Measurements from ENCODE around the gene KRTAP9-9.
"Not testable (repeated sequence)": the region's sequence is repeated elsewhere in the genome, so short reads cannot be mapped to it uniquely, and the experiment has no call there.

KRTAP9-9 gene

DNA sequence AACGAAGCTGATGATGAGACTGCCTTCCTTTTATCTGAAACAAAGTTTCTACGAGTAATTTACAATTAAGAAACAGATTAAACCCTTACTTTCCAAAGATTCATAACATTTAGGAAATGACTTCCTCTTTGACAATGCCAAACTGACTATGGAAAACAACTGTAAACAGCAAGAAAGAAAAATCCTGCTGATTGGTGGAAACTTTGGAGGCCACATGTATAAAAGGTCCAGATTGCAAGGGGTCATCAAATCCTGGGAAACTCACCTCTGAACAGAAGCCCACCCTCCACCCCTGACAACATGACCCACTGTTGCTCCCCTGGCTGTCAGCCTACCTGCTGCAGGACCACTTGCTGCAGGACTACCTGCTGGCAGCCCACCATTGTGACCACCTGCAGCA, 9.9 kb downstream of the KRTAP9-9 start, which contains the start of gene KRTAP9-6:
Gene KRTAP9-6, plus strand, starts transcription at position 301 of the 400 bp plus-strand sequence. Its CDS starts 0 bp downstream, at position 301.
- Histone ChIP-seq H3K23ac (ENCODE audit: low read depth, low read length, poor library complexity) (no peak within 1 kb of the TSS), H2AK5ac (ENCODE audit: low read depth, low read length) (no peak within 1 kb of the TSS)
- no CpG with 5 or more reads among the region's 2 CpGs for WGBS, 2 donors (ENCODE audit: extremely low coverage in 2 of 2, insufficient read length in 2 of 2, insufficient replicate concordance in 1 of 2)

DNA sequence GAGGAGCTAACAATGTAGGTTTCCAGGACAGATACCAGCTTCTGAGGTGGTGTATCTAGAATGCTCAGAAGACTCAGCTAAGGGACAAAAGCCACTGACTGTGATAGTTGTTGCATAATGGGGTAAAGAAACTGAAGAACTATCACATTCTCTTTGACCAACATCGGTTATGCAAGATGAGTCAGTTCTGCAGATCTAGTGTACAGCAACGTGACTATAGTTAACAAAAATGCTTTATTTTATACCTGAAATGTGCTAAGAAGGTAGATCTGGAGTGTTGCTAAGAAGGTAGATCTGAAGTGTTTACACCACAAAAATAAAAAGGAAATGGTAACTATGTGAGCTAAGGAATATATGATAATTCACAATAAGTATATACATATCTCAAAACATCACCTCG, 12.5 kb downstream of the KRTAP9-9 start:
- H2BK5ac ChIP-seq (ENCODE audit: low read length) = no peak overlapping the region
- no peak overlapping the region for H2AK5ac ChIP-seq (ENCODE audit: low read depth, low read length)
- H3K14ac ChIP-seq (ENCODE audit: low read length) = no peak overlapping the region
- DNase-seq (ENCODE audit: low spot score) = no peak
- H3K4me1 ChIP-seq (ENCODE audit: control insufficient read depth in 2 of 2, insufficient read depth in 1 of 2, low read depth in 1 of 2, low read length in 2 of 2) = no peaks in the 10 kb centered on the region
- no peak overlapping the region for H2BK15ac ChIP-seq (ENCODE audit: low read length)
- no peaks in the 10 kb centered on the region for H3K36me3 ChIP-seq (replicated peaks in 1 of 2; ENCODE audit: control insufficient read depth in 2 of 2, insufficient read depth in 2 of 2, low read length in 2 of 2)
- no peak overlapping the region for H3K27ac ChIP-seq (replicated peaks; ENCODE audit: low read length)
- H2AFZ ChIP-seq (ENCODE audit: low read length) = no peak overlapping the region
- H3K9ac ChIP-seq (ENCODE audit: low read depth, low read length, poor library complexity) = no peak overlapping the region
- no peak overlapping the region for H3K23ac ChIP-seq (ENCODE audit: low read depth, low read length, poor library complexity)
- no peak overlapping the region for H3K18ac ChIP-seq (ENCODE audit: low read length)
- H2BK120ac ChIP-seq (ENCODE audit: low read depth, low read length) = no peak overlapping the region
- no peak overlapping the region for H4K8ac ChIP-seq (ENCODE audit: low read depth, low read length)
- H3K4me3 ChIP-seq (ENCODE audit: low read length in 2 of 2) = no peak overlapping the region
- no peak overlapping the region for H2BK12ac ChIP-seq (ENCODE audit: low read length)
- no peak overlapping the region for H4K91ac ChIP-seq (ENCODE audit: low read depth, low read length, poor library complexity)
- no CpG with 5 or more reads among the region's 3 CpGs for WGBS, 2 donors (ENCODE audit: extremely low coverage in 2 of 2, insufficient read length in 2 of 2, insufficient replicate concordance in 1 of 2)
- no peak overlapping the region for H3K4me2 ChIP-seq (ENCODE audit: insufficient read depth, low read length, poor library complexity, severe bottlenecking)
- H3K79me1 ChIP-seq (ENCODE audit: low read depth, low read length) = no peaks in the 10 kb centered on the region
- H3K4ac ChIP-seq (ENCODE audit: low read length) = no peak overlapping the region
- H3K27me3 ChIP-seq (ENCODE audit: control insufficient read depth in 3 of 3, insufficient read depth in 3 of 3, low read depth in 1 of 3, low read length in 3 of 3) = no peaks in the 10 kb centered on the region
- no peaks in the 10 kb centered on the region for H3K9me3 ChIP-seq (replicated peaks in 1 of 2; ENCODE audit: control insufficient read depth in 2 of 2, insufficient read depth in 1 of 2, low read depth in 1 of 2, low read length in 2 of 2)

More for the DNA sequence above, 9.9 kb downstream of the KRTAP9-9 start, which contains the start of gene KRTAP9-6:
- H2BK15ac ChIP-seq (ENCODE audit: low read length) = no peak within 1 kb of the TSS
- H2AFZ ChIP-seq (ENCODE audit: low read length) = no peak within 1 kb of the TSS
- H3K14ac ChIP-seq (ENCODE audit: low read length) = peak within 1 kb of the TSS; percentile 38
- H3K9ac ChIP-seq (ENCODE audit: low read depth, low read length, poor library complexity) = no peak within 1 kb of the TSS
- H2BK12ac ChIP-seq (ENCODE audit: low read length) = no peak within 1 kb of the TSS
- H2BK5ac ChIP-seq (ENCODE audit: low read length) = no peak within 1 kb of the TSS
- DNase-seq (ENCODE audit: low spot score) = no peak
- no peak within 1 kb of the TSS for H3K4me2 ChIP-seq (ENCODE audit: insufficient read depth, low read length, poor library complexity, severe bottlenecking)
- H3K79me1 ChIP-seq (ENCODE audit: low read depth, low read length) = no peaks in the 10 kb centered on the region
- H3K18ac ChIP-seq (ENCODE audit: low read length) = no peak within 1 kb of the TSS
- no peaks in the 10 kb centered on the region for H3K36me3 ChIP-seq (replicated peaks in 1 of 2; ENCODE audit: control insufficient read depth in 2 of 2, insufficient read depth in 2 of 2, low read length in 2 of 2)
- H3K4ac ChIP-seq (ENCODE audit: low read length) = no peak within 1 kb of the TSS
- H3K4me1 ChIP-seq (ENCODE audit: control insufficient read depth in 2 of 2, insufficient read depth in 1 of 2, low read depth in 1 of 2, low read length in 2 of 2) = no peaks in the 10 kb centered on the region
- H4K91ac ChIP-seq (ENCODE audit: low read depth, low read length, poor library complexity) = no peak within 1 kb of the TSS
- H3K27me3 ChIP-seq (ENCODE audit: control insufficient read depth in 3 of 3, insufficient read depth in 3 of 3, low read depth in 1 of 3, low read length in 3 of 3) = no peaks in the 10 kb centered on the region
- no peak within 1 kb of the TSS for H3K4me3 ChIP-seq (ENCODE audit: low read length in 2 of 2)
- no peak within 1 kb of the TSS for H3K27ac ChIP-seq (replicated peaks; ENCODE audit: low read length)
- H4K8ac ChIP-seq (ENCODE audit: low read depth, low read length) = no peak within 1 kb of the TSS
- H2BK120ac ChIP-seq (ENCODE audit: low read depth, low read length) = no peak within 1 kb of the TSS
- no peaks in the 10 kb centered on the region for H3K9me3 ChIP-seq (replicated peaks in 1 of 2; ENCODE audit: control insufficient read depth in 2 of 2, insufficient read depth in 1 of 2, low read depth in 1 of 2, low read length in 2 of 2)

DNA sequence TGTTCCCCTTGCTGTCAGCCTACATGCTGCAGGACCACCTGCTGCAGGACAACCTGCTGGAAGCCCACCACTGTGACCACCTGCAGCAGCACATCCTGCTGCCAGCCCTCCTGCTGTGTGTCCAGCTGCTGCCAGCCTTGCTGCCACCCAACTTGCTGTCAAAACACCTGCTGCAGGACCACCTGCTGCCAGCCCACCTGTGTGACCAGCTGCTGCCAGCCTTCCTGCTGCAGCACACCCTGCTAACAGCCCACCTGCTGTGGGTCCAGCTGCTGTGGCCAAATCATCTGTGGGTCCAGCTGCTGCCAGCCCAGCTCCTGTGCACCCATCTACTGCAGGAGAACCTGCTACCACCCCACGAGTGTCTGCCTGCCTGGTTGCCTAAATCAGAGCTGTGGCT, 16.1 kb downstream of the KRTAP9-9 start:
- H3K9me3 ChIP-seq (replicated peaks in 1 of 2; ENCODE audit: control insufficient read depth in 2 of 2, insufficient read depth in 1 of 2, low read depth in 1 of 2, low read length in 2 of 2); H2BK15ac ChIP-seq (ENCODE audit: low read length); H3K79me1 ChIP-seq (ENCODE audit: low read depth, low read length); H3K23ac ChIP-seq (ENCODE audit: low read depth, low read length, poor library complexity); H2AK5ac ChIP-seq (ENCODE audit: low read depth, low read length); H3K36me3 ChIP-seq (replicated peaks in 1 of 2; ENCODE audit: control insufficient read depth in 2 of 2, insufficient read depth in 2 of 2, low read length in 2 of 2); H3K18ac ChIP-seq (ENCODE audit: low read length); H2BK120ac ChIP-seq (ENCODE audit: low read depth, low read length); H3K4ac ChIP-seq (ENCODE audit: low read length); H3K4me3 ChIP-seq (ENCODE audit: low read length in 2 of 2); H4K91ac ChIP-seq (ENCODE audit: low read depth, low read length, poor library complexity); H2BK5ac ChIP-seq (ENCODE audit: low read length); H4K8ac ChIP-seq (ENCODE audit: low read depth, low read length); H3K4me2 ChIP-seq (ENCODE audit: insufficient read depth, low read length, poor library complexity, severe bottlenecking); DNase-seq (ENCODE audit: low spot score); H3K14ac ChIP-seq (ENCODE audit: low read length); H3K27me3 ChIP-seq (ENCODE audit: control insufficient read depth in 3 of 3, insufficient read depth in 3 of 3, low read depth in 1 of 3, low read length in 3 of 3); H3K9ac ChIP-seq (ENCODE audit: low read depth, low read length, poor library complexity); H3K27ac ChIP-seq (replicated peaks; ENCODE audit: low read length); H3K4me1 ChIP-seq (ENCODE audit: control insufficient read depth in 2 of 2, insufficient read depth in 1 of 2, low read depth in 1 of 2, low read length in 2 of 2); H2BK12ac ChIP-seq (ENCODE audit: low read length); H2AFZ ChIP-seq (ENCODE audit: low read length): not testable (repeated sequence)
- no CpG with 5 or more reads among the region's 1 CpG for WGBS, 2 donors (ENCODE audit: extremely low coverage in 2 of 2, insufficient read length in 2 of 2, insufficient replicate concordance in 1 of 2)

DNA sequence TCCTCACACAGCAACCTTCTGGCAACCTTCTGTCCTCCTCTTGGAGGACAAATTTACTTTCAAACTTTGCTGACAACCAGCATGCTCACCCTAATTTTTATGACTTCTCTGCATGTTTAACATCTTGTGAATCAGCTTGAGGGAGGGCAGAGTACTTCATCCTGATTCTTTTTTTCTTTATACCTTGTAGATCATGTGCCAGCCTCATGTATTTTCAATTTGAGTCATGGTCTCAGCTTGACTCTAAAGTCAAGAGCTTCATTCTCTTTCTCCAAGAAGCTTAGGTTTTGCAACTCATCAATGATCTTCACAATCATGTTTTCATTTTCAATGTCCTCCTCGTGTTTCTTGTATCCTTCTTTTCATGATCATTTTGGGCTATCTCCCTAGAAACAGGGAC, 16.7 kb downstream of the KRTAP9-9 start:
- no peak overlapping the region for H2BK120ac ChIP-seq (ENCODE audit: low read depth, low read length)
- no peak overlapping the region for H4K91ac ChIP-seq (ENCODE audit: low read depth, low read length, poor library complexity)
- H3K4me2 ChIP-seq (ENCODE audit: insufficient read depth, low read length, poor library complexity, severe bottlenecking) = no peak overlapping the region
- H2BK5ac ChIP-seq (ENCODE audit: low read length) = no peak overlapping the region
- no peak overlapping the region for H2BK12ac ChIP-seq (ENCODE audit: low read length)
- H3K14ac ChIP-seq (ENCODE audit: low read length) = no peak overlapping the region
- no peak overlapping the region for H3K4me3 ChIP-seq (ENCODE audit: low read length in 2 of 2)
- H2AK5ac ChIP-seq (ENCODE audit: low read depth, low read length) = no peak overlapping the region
- no peak overlapping the region for H2BK15ac ChIP-seq (ENCODE audit: low read length)
- no peak overlapping the region for H3K9ac ChIP-seq (ENCODE audit: low read depth, low read length, poor library complexity)
- no peaks in the 10 kb centered on the region for H3K4me1 ChIP-seq (ENCODE audit: control insufficient read depth in 2 of 2, insufficient read depth in 1 of 2, low read depth in 1 of 2, low read length in 2 of 2)
- no peak overlapping the region for H3K18ac ChIP-seq (ENCODE audit: low read length)
- no peaks in the 10 kb centered on the region for H3K27me3 ChIP-seq (ENCODE audit: control insufficient read depth in 3 of 3, insufficient read depth in 3 of 3, low read depth in 1 of 3, low read length in 3 of 3)
- DNase-seq (ENCODE audit: low spot score) = no peak
- no peaks in the 10 kb centered on the region for H3K36me3 ChIP-seq (replicated peaks in 1 of 2; ENCODE audit: control insufficient read depth in 2 of 2, insufficient read depth in 2 of 2, low read length in 2 of 2)
- no CpG with 5 or more reads among the region's 1 CpG for WGBS, 2 donors (ENCODE audit: extremely low coverage in 2 of 2, insufficient read length in 2 of 2, insufficient replicate concordance in 1 of 2)
- H3K4ac ChIP-seq (ENCODE audit: low read length) = no peak overlapping the region
- no peaks in the 10 kb centered on the region for H3K9me3 ChIP-seq (replicated peaks in 1 of 2; ENCODE audit: control insufficient read depth in 2 of 2, insufficient read depth in 1 of 2, low read depth in 1 of 2, low read length in 2 of 2)
- H3K27ac ChIP-seq (replicated peaks; ENCODE audit: low read length) = no peak overlapping the region
- no peak overlapping the region for H4K8ac ChIP-seq (ENCODE audit: low read depth, low read length)
- H3K79me1 ChIP-seq (ENCODE audit: low read depth, low read length) = no peaks in the 10 kb centered on the region
- no peak overlapping the region for H2AFZ ChIP-seq (ENCODE audit: low read length)
- no peak overlapping the region for H3K23ac ChIP-seq (ENCODE audit: low read depth, low read length, poor library complexity)

Data from neuronal stem cell (in vitro differentiated cells).